HG03460 (cell line): ENCODE measurements around the gene ADH1C.
A peak's percentile ranks its signal among the peaks of the same experiment; 100 is the strongest.
"Not testable (repeated sequence)": the region's sequence is repeated elsewhere in the genome, so short reads cannot be mapped to it uniquely, and the experiment has no call there.

ENCODE experiments used
- ATAC-seq: cut with Tn5 transposase; IDR thresholded peaks from one replicate; pipeline ENCODE4 v1.9.1; 2021; ENCODE audit not compliant: unreplicated experiment

The ADH1C gene

GRCh38 chr4:99359480-99360204, 7.1 kb upstream of the ADH1C start:
- ATAC-seq: no peak

DNA sequence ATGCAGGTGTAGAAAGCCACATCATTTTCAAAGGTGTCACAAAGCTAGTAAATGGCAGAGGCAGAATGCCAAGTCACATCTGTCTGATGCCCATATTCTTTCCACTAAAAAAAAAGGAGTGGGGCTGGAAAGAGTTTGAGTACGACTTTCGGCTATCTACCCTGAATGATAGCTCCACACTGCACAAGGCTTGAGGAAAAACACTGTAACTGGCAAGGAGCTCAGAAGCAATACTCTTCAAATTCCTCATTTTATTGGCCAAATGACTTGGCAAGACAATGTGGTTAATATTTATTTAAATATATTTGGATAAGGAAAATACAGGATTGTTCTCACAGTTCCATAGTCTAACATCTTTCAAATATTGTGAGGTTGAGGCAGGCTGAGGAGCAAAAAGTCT, 5.4 kb upstream of the ADH1C start:
- ATAC-seq: no peak

- ATAC-seq: peak; percentile 79
These were observed 4.4 kb upstream of the ADH1C start for GRCh38 chr4:99356992-99357391.

DNA sequence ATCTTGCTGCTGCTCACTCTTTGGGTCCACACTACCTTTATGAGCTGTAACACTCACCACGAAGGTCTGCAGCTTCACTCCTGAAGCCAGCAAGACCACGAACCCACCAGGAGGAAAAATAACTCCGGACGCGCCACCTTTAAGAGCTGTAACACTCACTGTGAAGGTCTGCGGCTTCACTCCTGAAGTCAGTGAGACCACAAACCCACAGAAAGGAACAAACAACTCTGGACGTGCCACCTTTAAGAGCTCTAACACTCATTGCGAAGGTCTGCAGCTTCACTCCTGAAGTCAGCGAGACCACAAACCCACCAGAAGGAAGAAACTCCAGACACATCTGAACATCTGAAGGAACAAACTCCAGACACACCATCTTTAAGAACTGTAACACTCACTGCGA, 3.6 kb upstream of the ADH1C start:
- ATAC-seq: not testable (repeated sequence)

DNA sequence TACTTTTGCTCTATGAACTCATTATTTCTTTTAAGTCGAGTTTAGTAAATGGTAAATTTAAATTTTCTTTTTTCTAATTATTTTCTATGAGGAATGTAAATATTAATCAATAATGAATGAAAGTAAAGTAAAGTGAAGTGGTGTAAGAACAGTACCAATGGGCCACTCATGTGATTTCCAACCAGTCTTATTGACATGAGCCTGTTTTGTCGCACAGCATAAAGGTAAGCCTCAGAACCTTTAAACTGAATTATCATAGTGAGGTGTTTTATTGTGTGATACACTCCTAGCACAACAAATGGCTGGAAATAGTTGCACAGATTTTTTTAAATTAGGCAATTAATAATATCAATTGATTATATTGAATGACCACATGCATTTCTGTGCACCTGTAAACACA, 1.1 kb downstream of the ADH1C start:
- no peak for ATAC-seq

DNA sequence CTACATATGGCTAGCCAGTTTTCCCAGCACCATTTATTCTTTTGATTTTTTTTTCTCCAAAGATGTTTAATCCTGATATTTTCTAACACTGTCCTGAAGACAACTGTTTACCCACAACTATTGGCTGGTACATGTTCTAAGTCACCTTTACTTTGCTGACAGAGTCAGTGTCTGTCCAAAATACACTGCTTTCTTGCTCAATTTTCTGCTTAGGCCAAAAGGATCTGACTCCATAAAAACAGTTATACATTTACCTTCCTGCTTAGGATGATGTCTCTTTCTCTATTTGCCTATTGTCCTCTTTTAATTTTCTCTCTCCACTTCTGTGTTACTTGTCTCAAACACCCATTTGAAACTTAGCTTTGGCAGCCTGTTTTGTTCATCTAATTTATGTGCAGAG, 3.2 kb downstream of the ADH1C start:
- no peak for ATAC-seq

DNA sequence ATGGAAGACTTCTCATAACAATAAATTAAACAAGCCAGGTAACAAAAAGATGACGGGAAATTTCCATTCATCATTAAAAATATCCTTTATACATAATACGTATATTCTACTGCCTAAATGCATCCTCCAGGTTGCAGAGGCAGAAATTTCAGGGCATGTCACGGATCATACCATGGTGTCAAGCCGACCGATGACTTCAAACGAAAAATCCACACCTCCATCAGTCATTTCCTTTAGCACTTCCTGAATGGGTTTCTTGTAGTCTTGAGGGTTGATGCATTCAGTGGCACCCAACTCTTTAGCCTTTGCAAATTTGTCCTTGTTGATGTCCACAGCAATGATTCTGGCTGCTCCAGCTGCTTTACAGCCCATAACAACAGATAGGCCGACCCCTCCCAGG, 9.9 kb downstream of the ADH1C start:
- ATAC-seq: not testable (repeated sequence)

DNA sequence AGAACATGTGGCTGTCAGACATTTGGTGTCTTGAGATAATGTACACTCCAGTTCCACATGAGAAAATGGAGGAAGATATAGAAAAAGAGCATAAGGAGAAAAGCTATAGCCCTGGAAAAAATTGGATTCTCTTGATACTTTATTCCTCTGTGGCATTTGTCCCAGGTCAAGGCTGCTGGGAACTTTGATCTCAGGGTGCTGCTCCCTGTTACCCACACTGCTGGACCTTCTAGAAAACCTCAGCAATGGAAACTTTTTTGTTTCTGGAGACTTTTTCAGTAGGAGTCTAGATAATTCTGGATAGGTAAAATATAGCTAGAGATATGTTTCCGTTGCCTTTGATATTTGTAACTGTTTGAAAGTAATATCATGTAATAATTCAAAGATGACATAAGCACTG, 11.1 kb downstream of the ADH1C start:
- ATAC-seq: no peak

- no peak for ATAC-seq
These were observed 13.4 kb downstream of the ADH1C start for GRCh38 chr4:99339172-99339571.

GRCh38 chr4:99336553-99336952, 16.0 kb downstream of the ADH1C start:
- ATAC-seq: no peak

DNA sequence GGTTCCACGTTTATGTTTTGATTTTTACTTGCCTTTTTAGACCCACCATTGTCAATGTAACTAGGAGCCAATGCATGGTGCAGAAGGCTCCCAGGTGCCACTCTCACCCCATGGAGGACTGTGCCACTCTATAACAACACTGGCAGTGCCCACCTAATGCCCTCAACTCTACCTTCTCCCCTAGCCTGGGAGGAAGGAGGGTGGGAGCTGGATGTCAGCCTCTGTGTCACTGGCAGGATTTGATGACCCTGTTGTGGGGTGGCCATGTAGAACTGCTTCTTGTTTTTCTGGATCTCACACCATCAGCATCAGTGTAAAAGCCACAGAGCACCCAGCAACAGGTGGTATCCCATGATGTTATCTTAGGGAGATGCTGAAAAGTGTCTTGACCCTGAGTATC, 17.7 kb downstream of the ADH1C start:
- no peak for ATAC-seq

GRCh38 chr4:99330648-99331047, 21.9 kb downstream of the ADH1C start:
- ATAC-seq: no peak

GRCh38 chr4:99329876-99330275, 22.7 kb downstream of the ADH1C start:
- no peak for ATAC-seq

DNA sequence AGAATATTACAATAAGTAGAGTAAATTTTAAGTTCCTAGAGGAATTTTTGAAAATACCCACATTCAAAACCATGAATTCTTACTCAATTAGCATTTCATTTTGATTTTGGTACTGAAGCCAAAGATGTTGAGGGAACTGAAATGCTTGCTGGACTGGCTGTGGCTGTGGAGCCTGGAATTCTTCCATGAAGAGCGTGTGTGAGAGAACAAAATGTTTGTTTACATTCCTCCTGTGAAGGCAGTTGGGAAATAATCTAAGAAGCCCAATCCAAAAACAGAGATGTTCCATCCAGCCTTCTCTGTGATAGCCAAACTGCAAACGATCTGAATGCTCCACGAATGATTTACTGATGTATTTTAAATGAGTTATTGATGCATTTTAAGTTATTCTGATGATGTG, 27.6 kb downstream of the ADH1C start:
- ATAC-seq: no peak

DNA sequence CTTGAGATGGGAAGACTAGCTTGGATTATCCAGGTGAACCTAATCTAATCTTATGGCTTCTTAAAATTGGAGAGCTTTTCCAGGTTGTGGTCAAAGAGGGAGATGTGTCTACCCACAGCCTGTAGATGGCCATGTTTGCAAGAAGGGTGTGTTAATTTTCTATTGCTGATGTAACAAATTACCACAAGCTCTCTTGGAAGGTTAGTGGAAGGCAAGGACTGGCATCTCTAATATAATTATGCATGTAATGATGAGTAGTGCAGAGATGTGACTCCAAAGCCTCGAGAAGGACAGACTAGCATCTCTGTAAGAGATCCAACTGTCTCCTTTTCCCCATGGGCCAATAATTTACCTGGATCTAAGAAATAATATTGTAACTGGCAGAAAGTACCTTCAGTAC, 28.2 kb downstream of the ADH1C start:
- ATAC-seq: no peak

GRCh38 chr4:99323756-99324155, 28.8 kb downstream of the ADH1C start:
- ATAC-seq: no peak

GRCh38 chr4:99321241-99322191, 31.0 kb downstream of the ADH1C start, which contains the start of gene ADH1B:
Gene ADH1B, minus strand, starts transcription at chr4:99321401. Its CDS starts 70 bp downstream, at chr4:99321331.
- ATAC-seq: no peak

DNA sequence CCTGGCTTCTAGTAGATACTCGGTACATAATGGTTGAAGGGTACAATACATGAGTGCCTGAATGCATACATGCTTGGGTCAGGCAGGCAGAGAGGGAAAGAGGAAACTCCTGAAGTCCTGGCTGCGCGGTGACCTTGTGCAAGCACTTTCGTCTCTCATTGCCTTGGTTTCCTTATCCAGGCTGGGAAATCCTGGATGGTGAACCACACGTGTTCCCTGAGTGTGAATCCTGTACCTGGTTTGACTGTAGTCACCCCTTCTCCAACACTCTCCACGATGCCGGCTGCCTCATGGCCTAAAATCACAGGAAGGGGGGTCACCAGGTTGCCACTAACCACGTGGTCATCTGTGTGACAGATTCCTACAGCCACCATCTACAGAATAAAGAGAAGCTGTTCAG, 34.7 kb downstream of the ADH1C start:
- ATAC-seq: not testable (repeated sequence)

- ATAC-seq: no peak
These were observed 35.2 kb downstream of the ADH1C start for GRCh38 chr4:99317354-99317753.

GRCh38 chr4:99315839-99316238, 36.7 kb downstream of the ADH1C start:
- ATAC-seq: no peak

DNA sequence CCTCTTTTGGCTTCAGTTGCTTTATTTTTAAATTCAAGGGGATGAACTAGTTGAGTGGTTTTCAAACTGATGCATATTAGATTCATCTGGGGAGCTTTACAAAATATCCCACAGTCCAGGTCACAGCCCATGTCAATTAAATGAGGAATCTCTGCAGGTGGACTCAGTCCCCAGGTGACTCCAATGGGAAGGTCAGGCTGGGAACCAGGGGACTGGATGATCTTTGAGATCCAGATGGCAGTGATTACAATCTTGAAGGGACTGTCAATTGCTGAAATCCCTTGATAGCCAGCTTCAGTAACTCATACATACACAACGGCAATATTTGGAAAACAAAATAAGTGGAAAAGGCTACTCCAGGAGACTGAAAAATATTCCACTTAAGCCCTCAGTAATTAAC, 38.3 kb downstream of the ADH1C start:
- no peak for ATAC-seq

DNA sequence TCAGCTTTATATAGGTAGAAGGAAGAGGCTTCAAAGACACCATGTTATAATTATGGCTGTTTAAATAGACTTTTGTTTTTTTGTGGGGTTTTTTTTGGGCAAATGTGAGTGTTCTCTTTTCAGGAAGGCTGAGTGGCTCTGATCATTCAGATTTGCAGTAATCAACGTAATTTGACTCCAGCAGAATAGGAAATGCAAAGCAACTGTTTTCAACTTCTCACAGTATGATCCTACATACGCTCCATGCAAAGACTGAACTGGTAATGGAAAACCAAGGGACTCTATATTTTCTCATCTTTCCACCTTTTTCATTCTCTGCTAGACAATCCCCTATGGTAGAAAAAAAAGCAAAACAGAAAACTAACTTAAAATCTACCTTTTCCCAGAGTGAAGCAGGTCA, 42.2 kb downstream of the ADH1C start:
- ATAC-seq: no peak
